Measurements from ENCODE around the gene PLCE1. TPM values are rescaled to one million over a fixed set of nuclear protein-coding genes. Genes with fewer than 3 reads are reported as not detected.

PLCE1 gene
- total and polyA plus RNA-seq, 2 donors (not counting 3 experiments of a cell fraction or from before 2014, with no cell fraction given) = 0.01 to 0.04 TPM

DNA sequence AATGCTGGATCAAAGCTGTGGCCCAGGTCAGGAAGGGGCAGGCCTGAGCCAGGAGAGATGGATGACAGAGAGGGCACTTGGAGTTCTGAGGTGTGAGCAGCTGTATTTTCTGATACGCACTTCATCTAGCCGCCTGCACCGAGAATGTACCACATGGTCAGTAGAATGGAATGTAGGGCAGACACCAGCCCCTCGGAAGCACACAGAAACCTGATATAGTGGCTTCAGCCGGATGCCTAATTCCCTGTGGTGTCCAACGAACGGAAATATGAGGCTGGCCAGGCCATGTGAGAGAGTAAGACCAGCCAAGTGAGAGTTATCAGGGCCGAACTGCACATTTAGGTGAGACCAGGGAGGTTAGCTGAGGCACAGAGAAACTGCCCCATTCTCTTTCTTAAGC is 46.7 kb upstream of the PLCE1 start:
- no peaks in the 10 kb centered on the region for H3K27me3 ChIP-seq (ENCODE audit: control insufficient read depth in 2 of 2, insufficient read depth in 2 of 2, low read length in 2 of 2)
- no peak overlapping the region for H2AFZ ChIP-seq (ENCODE audit: low read depth, low read length)
- H3K27ac ChIP-seq (ENCODE audit: insufficient read depth, low read depth, low read length) = no peak overlapping the region
- no peaks in the 10 kb centered on the region for H3K4me1 ChIP-seq (ENCODE audit: control insufficient read depth, extremely low read depth, insufficient read depth, low read length)
- intact Hi-C loops (cut with micrococcal nuclease) (no loop called here), dilution Hi-C loops (cut with MboI; ENCODE audit: extremely low pct_ligation_motif_present, low sequenced_read_pairs) (no loop called here)
- H3K9me3 ChIP-seq (replicated peaks; ENCODE audit: control insufficient read depth, insufficient read depth, low read length) = no peaks in the 10 kb centered on the region
- H3K79me2 ChIP-seq (ENCODE audit: control insufficient read depth, insufficient read depth, low read length) = no peaks in the 10 kb centered on the region
- ChIA-PET CTCF (no interaction called here), POLR2A (no interaction called here)
- no peak for DNase-seq (ENCODE audit: low read depth, low spot score)
- H3K9ac ChIP-seq (replicated peaks; ENCODE audit: extremely low read depth, insufficient read depth, low read length) = no peak overlapping the region
- H3K4me2 ChIP-seq (ENCODE audit: insufficient read depth, low read length) = no peak overlapping the region
- no peak overlapping the region for H3K4me3 ChIP-seq (replicated peaks in 1 of 3; ENCODE audit: insufficient read depth in 1 of 3, low read depth in 1 of 3, low read length in 3 of 3)
- no TSS peak for BruUV-seq (replicated peaks)
- H3K9me1 ChIP-seq (replicated peaks; ENCODE audit: control insufficient read depth, extremely low read depth, insufficient read depth, low read length) = no peaks in the 10 kb centered on the region
- TF ChIP-seq MYC (IDR thresholded peaks at IDR 0.05; ENCODE audit: low read depth, low read length) (no peak), MAX (IDR thresholded peaks at IDR 0.05; ENCODE audit: insufficient read depth, insufficient read length) (no peak), FOS (IDR thresholded peaks at IDR 0.05; ENCODE audit: borderline replicate concordance, insufficient read depth, low read length) (no peak), POLR2AphosphoS5 (IDR thresholded peaks at IDR 0.05; ENCODE audit: insufficient read depth, low read depth, low read length) (no peak), POLR2A (IDR thresholded peaks at IDR 0.05; ENCODE audit: low read depth, low read length) (no peak), EZH2 (IDR thresholded peaks at IDR 0.05; ENCODE audit: borderline replicate concordance, low read depth, low read length, severe bottlenecking) (no peak), GATA2 (IDR thresholded peaks at IDR 0.05; ENCODE audit: insufficient read depth, insufficient read length, low read depth, low read length) (no peak), JUN (IDR thresholded peaks at IDR 0.05; ENCODE audit: borderline replicate concordance, insufficient read depth, insufficient read length, low read depth) (no peak)
- TF ChIP-seq, protein P1, sequence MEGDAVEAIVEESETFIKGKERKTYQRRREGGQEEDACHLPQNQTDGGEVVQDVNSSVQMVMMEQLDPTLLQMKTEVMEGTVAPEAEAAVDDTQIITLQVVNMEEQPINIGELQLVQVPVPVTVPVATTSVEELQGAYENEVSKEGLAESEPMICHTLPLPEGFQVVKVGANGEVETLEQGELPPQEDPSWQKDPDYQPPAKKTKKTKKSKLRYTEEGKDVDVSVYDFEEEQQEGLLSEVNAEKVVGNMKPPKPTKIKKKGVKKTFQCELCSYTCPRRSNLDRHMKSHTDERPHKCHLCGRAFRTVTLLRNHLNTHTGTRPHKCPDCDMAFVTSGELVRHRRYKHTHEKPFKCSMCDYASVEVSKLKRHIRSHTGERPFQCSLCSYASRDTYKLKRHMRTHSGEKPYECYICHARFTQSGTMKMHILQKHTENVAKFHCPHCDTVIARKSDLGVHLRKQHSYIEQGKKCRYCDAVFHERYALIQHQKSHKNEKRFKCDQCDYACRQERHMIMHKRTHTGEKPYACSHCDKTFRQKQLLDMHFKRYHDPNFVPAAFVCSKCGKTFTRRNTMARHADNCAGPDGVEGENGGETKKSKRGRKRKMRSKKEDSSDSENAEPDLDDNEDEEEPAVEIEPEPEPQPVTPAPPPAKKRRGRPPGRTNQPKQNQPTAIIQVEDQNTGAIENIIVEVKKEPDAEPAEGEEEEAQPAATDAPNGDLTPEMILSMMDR (IDR thresholded peaks at IDR 0.05; ENCODE audit: extremely low read depth in 1 of 2, insufficient read depth in 1 of 2, low read depth in 1 of 2, low read length in 2 of 2) = no peak
- no peaks in the 10 kb centered on the region for H4K20me1 ChIP-seq (replicated peaks; ENCODE audit: control insufficient read depth, extremely low read depth, insufficient read depth, low read length)
- H3K36me3 ChIP-seq (ENCODE audit: control insufficient read depth in 2 of 2, extremely low read depth in 1 of 2, insufficient read depth in 2 of 2, low read length in 2 of 2) = no peaks in the 10 kb centered on the region
- no peak for FAIRE-seq

All from endothelial cell of umbilical vein (primary cell).